DND-41 (cell line): ENCODE results near the gene CEACAM19.
"Not testable (repeated sequence)": the region's sequence is repeated elsewhere in the genome, so short reads cannot be mapped to it uniquely, and the experiment has no call there.

ENCODE experiments used
- ATAC-seq: fragments of 200-7000 bp; cut with Tn5 transposase; 3 replicates; pipeline ENCODE4 v1.9.1; 2021; ENCODE audit warnings: low read depth; ENCODE audit not compliant: insufficient read depth
- DNase-seq: peaks from one replicate; pipeline ENCODE4 v3.0.0-alpha.2; 2020
- H2AFZ ChIP-seq: 2 replicates; pipeline ENCODE4 v1.6.0; 2012; ENCODE audit warnings: low read depth, low read length
- H3K27ac ChIP-seq: 2 replicates; pipeline ENCODE4 v1.5.1; 2012; ENCODE audit warnings: low read length, inconsistent platforms
- H3K27me3 ChIP-seq: fragments of 200-600 bp; sonication (generic); 2 replicates; pipeline ENCODE4 v1.6.0; 2012; ENCODE audit warnings: low read length, mild to moderate bottlenecking, inconsistent platforms; ENCODE audit not compliant: insufficient read depth, poor library complexity
- H3K36me3 ChIP-seq: 2 replicates; pipeline ENCODE4 v1.5.1; 2012; ENCODE audit warnings: low read length, inconsistent platforms; ENCODE audit not compliant: insufficient read depth
- H3K4me1 ChIP-seq: 2 replicates; pipeline ENCODE4 v1.5.1; 2012; ENCODE audit warnings: mild to moderate bottlenecking, low read length; ENCODE audit not compliant: insufficient read depth
- H3K4me2 ChIP-seq: 2 replicates; pipeline ENCODE4 v1.6.0; 2012; ENCODE audit warnings: mild to moderate bottlenecking, moderate library complexity, low read length, inconsistent platforms; ENCODE audit not compliant: insufficient read depth
- H3K4me3 ChIP-seq, 2 experiments: fragments of 200-600 bp in 1 of 2; shearing (Covaris generic) in 1 of 2; 2 replicates each; pipeline ENCODE4 v1.5.1; 2012 to 2016; ENCODE audit warnings: inconsistent platforms in 2 of 2, low read length in 2 of 2, mild to moderate bottlenecking in 2 of 2, low read depth in 1 of 2, moderate library complexity in 1 of 2
- H3K79me2 ChIP-seq: 2 replicates; pipeline ENCODE4 v1.6.0; 2012; ENCODE audit warnings: low read length, inconsistent platforms; ENCODE audit not compliant: insufficient read depth
- H3K9ac ChIP-seq: 2 replicates; pipeline ENCODE4 v1.6.0; 2012; ENCODE audit warnings: low read depth, mild to moderate bottlenecking, inconsistent platforms, low read length, moderate library complexity
- H3K9me3 ChIP-seq: 2 replicates; pipeline ENCODE4 v1.5.1; 2012; ENCODE audit warnings: low read length, moderate library complexity, mild to moderate bottlenecking, inconsistent platforms; ENCODE audit not compliant: insufficient read depth, severe bottlenecking
- H4K20me1 ChIP-seq: 2 replicates; pipeline ENCODE4 v1.6.0; 2012; ENCODE audit warnings: low read length; ENCODE audit not compliant: insufficient read depth
- CTCF ChIP-seq: IDR thresholded peaks from 2 replicates; pipeline ENCODE4 v1.5.1; 2012; ENCODE audit warnings: borderline replicate concordance, low read length, moderate library complexity, mild to moderate bottlenecking; ENCODE audit not compliant: poor library complexity, severe bottlenecking; ENCODE audit errors: extremely low read depth
- EZH2 ChIP-seq: IDR thresholded peaks from 3 replicates; pipeline ENCODE4 v1.6.1; 2012; ENCODE audit warnings: borderline replicate concordance, low read depth, mild to moderate bottlenecking, moderate library complexity, low read length, inconsistent platforms; ENCODE audit not compliant: severe bottlenecking

The CEACAM19 gene

GRCh38 chr19:44626048-44626624, 45.1 kb upstream of the CEACAM19 start:
- Histone ChIP-seq H3K36me3 (no peaks in the 10 kb centered on the region), H3K9ac (no peak overlapping the region), H3K9me3 (no peaks in the 10 kb centered on the region), H4K20me1 (no peaks in the 10 kb centered on the region), H3K79me2 (no peaks in the 10 kb centered on the region), H3K27ac (no peak overlapping the region), H3K4me3 (no peak overlapping the region), H3K4me2 (no peak overlapping the region), H2AFZ (no peak overlapping the region), H3K4me1 (no peaks in the 10 kb centered on the region), H3K27me3 (no peaks in the 10 kb centered on the region)
- DNase-seq (no peak), ATAC-seq (no peak)
- TF ChIP-seq CTCF = no peak
- no peak for TF ChIP-seq EZH2

- Histone ChIP-seq H3K79me2 (no peaks in the 10 kb centered on the region), H3K4me3 (no peak overlapping the region), H4K20me1 (no peaks in the 10 kb centered on the region), H3K27me3 (no peaks in the 10 kb centered on the region), H3K4me1 (no peaks in the 10 kb centered on the region), H3K9ac (no peak overlapping the region), H3K36me3 (no peaks in the 10 kb centered on the region), H3K27ac (no peak overlapping the region), H3K4me2 (no peak overlapping the region), H2AFZ (no peak overlapping the region), H3K9me3 (no peaks in the 10 kb centered on the region)
- no peak for DNase-seq
- no peak for ATAC-seq
- TF ChIP-seq CTCF (no peak), EZH2 (no peak)
These were observed 43.7 kb upstream of the CEACAM19 start for GRCh38 chr19:44627631-44628030.

- Histone ChIP-seq H3K4me2 (no peak overlapping the region), H3K9me3 (no peaks in the 10 kb centered on the region), H3K27ac (no peak overlapping the region), H3K4me3 (no peak overlapping the region), H2AFZ (no peak overlapping the region), H3K9ac (no peak overlapping the region), H3K27me3 (no peaks in the 10 kb centered on the region), H4K20me1 (no peaks in the 10 kb centered on the region), H3K4me1 (no peaks in the 10 kb centered on the region), H3K36me3 (no peaks in the 10 kb centered on the region), H3K79me2 (no peaks in the 10 kb centered on the region)
- ATAC-seq (no peak), DNase-seq (no peak)
- TF ChIP-seq EZH2 (no peak), CTCF (no peak)
These were observed 42.5 kb upstream of the CEACAM19 start for GRCh38 chr19:44628793-44629192.

- ATAC-seq, H3K4me3 ChIP-seq, H3K79me2 ChIP-seq, H3K27ac ChIP-seq, H4K20me1 ChIP-seq, H3K9me3 ChIP-seq, H3K36me3 ChIP-seq, H2AFZ ChIP-seq, H3K9ac ChIP-seq, DNase-seq, H3K4me2 ChIP-seq, H3K27me3 ChIP-seq, H3K4me1 ChIP-seq: not testable (repeated sequence)
These were observed 39.7 kb upstream of the CEACAM19 start for GRCh38 chr19:44631611-44632010.

GRCh38 chr19:44634058-44634457, 37.2 kb upstream of the CEACAM19 start:
- H3K9ac ChIP-seq, H3K27me3 ChIP-seq, H2AFZ ChIP-seq, H4K20me1 ChIP-seq, H3K27ac ChIP-seq, H3K36me3 ChIP-seq, H3K9me3 ChIP-seq, ATAC-seq, DNase-seq, H3K4me1 ChIP-seq, H3K4me3 ChIP-seq, H3K79me2 ChIP-seq, H3K4me2 ChIP-seq: not testable (repeated sequence)
